ENCODE measurements around the gene ERC2.

The ERC2 gene

DNA sequence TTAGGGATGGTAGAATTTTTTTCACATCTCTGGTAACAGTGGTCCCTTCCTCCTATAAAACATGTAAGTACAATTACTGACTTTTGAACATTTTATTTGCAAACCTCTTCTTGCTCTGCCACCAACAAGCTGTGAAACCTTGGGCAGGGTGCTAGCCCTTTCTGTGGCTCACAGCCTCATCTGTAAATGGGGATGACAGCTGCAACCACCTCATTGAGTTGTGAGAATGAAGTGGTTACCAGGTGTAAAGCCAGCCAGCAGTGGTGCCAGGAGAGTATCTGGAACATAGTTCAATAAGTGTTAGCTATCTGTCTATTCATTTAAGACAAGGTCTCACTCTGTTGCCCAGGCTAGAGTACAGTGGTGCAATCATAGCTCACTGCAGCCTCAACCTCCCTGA, 278.1 kb downstream of the ERC2 start:
- no peak overlapping the region for H3K4me3 ChIP-seq (ENCODE audit: low read depth, low read length)
- TF ChIP-seq POLR2A (IDR thresholded peaks at IDR 0.05; ENCODE audit: extremely low read depth, insufficient read length) (no peak), MYC (IDR thresholded peaks at IDR 0.05; ENCODE audit: low read depth, low read length) (no peak)
- TF ChIP-seq, protein P1, sequence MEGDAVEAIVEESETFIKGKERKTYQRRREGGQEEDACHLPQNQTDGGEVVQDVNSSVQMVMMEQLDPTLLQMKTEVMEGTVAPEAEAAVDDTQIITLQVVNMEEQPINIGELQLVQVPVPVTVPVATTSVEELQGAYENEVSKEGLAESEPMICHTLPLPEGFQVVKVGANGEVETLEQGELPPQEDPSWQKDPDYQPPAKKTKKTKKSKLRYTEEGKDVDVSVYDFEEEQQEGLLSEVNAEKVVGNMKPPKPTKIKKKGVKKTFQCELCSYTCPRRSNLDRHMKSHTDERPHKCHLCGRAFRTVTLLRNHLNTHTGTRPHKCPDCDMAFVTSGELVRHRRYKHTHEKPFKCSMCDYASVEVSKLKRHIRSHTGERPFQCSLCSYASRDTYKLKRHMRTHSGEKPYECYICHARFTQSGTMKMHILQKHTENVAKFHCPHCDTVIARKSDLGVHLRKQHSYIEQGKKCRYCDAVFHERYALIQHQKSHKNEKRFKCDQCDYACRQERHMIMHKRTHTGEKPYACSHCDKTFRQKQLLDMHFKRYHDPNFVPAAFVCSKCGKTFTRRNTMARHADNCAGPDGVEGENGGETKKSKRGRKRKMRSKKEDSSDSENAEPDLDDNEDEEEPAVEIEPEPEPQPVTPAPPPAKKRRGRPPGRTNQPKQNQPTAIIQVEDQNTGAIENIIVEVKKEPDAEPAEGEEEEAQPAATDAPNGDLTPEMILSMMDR (IDR thresholded peaks at IDR 0.05; ENCODE audit: low read depth, low read length): no peak
- TF ChIP-seq, protein P2, sequence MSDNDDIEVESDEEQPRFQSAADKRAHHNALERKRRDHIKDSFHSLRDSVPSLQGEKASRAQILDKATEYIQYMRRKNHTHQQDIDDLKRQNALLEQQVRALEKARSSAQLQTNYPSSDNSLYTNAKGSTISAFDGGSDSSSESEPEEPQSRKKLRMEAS (IDR thresholded peaks at IDR 0.05; ENCODE audit: low read depth, low read length): no peak
- no peak for DNase-seq (ENCODE audit: low read depth)

DNA sequence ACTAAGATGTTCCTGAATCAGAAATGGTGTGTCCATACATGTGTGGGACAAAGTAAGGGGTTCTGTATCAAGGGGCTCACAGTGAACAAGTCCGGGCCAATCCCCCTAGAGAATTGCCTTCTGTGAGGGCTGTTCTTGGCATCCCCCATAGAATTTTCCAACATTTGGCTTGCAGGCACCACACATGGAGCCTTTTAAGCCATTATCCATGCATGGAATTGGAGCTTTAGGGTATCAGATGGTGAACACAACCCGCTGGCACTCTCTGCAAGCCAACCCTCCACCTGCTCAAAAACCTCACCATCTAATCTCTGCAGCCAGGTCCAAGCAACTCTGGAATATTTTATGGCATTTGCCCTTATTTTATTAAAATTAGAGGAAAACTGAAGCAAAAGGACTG, 278.7 kb downstream of the ERC2 start:
- DNase-seq (ENCODE audit: low read depth): no peak
- TF ChIP-seq POLR2A (IDR thresholded peaks at IDR 0.05; ENCODE audit: extremely low read depth, insufficient read length) (no peak), MYC (IDR thresholded peaks at IDR 0.05; ENCODE audit: low read depth, low read length) (no peak)
- TF ChIP-seq, protein P1 (IDR thresholded peaks at IDR 0.05; ENCODE audit: low read depth, low read length): no peak
- TF ChIP-seq, protein P2 (IDR thresholded peaks at IDR 0.05; ENCODE audit: low read depth, low read length): no peak
- no peak overlapping the region for H3K4me3 ChIP-seq (ENCODE audit: low read depth, low read length)

DNA sequence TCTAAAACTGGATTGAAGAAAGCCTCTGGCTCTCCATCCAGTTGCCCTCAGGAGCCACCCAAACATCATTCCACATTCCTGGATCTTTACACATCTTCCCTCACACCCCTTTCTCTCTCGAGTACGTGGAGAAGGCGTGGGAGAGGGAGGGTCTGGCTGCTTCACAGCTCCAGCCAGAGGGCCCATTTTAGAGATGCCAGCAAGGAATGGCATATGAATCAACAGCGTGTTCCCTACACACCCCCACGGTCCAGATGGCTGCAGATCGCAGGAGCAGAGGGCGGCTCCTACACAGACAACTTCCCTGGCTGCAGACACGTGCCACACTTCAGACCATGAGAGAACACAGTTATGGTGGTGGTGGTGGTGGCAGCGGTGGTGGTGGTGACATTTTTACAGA, 280.1 kb downstream of the ERC2 start:
- DNase-seq (ENCODE audit: low read depth): no peak
- TF ChIP-seq, protein P1 (IDR thresholded peaks at IDR 0.05; ENCODE audit: low read depth, low read length): no peak
- TF ChIP-seq POLR2A (IDR thresholded peaks at IDR 0.05; ENCODE audit: extremely low read depth, insufficient read length) (no peak), MYC (IDR thresholded peaks at IDR 0.05; ENCODE audit: low read depth, low read length) (no peak)
- TF ChIP-seq, protein P2 (IDR thresholded peaks at IDR 0.05; ENCODE audit: low read depth, low read length): no peak
- no peak overlapping the region for H3K4me3 ChIP-seq (ENCODE audit: low read depth, low read length)

DNA sequence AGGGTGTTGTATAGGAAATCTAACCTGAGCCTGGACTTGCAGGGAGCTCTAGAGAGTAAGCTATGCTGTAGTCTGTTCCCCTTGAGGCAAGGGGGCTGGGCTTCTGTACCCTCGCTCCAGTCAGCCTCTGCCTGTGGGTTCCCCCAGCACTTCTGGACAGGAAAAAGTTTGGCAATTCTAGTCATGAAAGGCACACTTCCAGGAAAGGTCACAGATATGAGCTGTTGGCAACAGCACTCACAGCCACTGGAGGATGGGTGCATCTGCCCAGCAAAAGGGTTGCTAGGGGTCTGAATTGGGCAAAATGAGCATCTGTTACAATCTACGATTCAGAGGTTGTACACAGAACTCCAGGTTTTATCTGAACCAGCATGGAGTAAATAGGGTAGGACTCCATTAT, 281.2 kb downstream of the ERC2 start:
- TF ChIP-seq, protein P1 (IDR thresholded peaks at IDR 0.05; ENCODE audit: low read depth, low read length): no peak
- TF ChIP-seq MYC (IDR thresholded peaks at IDR 0.05; ENCODE audit: low read depth, low read length) (no peak), POLR2A (IDR thresholded peaks at IDR 0.05; ENCODE audit: extremely low read depth, insufficient read length) (no peak)
- TF ChIP-seq, protein P2 (IDR thresholded peaks at IDR 0.05; ENCODE audit: low read depth, low read length): no peak
- no peak for DNase-seq (ENCODE audit: low read depth)
- no peak overlapping the region for H3K4me3 ChIP-seq (ENCODE audit: low read depth, low read length)

DNA sequence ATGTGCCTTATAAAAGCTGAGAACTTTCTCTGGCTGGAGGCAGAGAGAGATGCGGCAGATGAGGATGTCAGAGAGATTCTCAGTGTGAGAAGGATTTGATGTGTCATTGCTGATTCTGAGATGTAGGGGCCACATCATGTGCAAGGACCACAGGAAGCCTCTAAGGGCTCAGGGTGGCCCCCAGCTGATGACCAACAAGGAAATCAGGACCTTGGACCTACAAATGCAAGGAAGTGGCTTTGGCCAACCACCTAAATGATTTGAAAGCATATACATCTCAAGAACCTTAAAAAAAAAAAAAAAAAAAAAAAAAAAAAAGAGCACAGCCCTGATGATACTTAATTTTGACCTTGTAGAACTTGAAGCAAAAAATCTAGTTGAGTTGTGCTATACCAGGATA, 282.4 kb downstream of the ERC2 start:
- TF ChIP-seq, protein P1 (IDR thresholded peaks at IDR 0.05; ENCODE audit: low read depth, low read length): no peak
- DNase-seq (ENCODE audit: low read depth): no peak
- no peak overlapping the region for H3K4me3 ChIP-seq (ENCODE audit: low read depth, low read length)

DNA sequence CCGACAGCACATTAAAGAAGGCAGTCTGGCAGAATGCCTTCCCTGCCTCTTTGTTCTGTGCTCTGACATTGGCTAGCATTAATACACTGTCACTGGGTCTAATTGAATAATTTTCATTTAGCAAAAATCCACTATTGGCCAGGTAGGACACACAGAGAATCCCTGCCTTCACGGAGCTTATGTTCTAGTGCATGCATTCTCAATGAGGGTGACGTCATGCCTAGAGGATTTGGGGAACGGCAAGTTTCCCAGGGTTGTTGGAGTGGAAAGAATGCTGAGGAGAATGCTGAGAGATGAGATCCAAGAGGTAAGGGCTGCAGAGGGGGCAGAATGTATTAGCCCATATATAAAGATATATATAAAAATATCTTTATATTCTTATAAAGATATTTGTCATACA, 284.7 kb downstream of the ERC2 start:
- H3K4me3 ChIP-seq (ENCODE audit: low read depth, low read length): no peak overlapping the region
- DNase-seq (ENCODE audit: low read depth): no peak
- TF ChIP-seq POLR2A (IDR thresholded peaks at IDR 0.05; ENCODE audit: extremely low read depth, insufficient read length) (no peak), MYC (IDR thresholded peaks at IDR 0.05; ENCODE audit: low read depth, low read length) (no peak)
- TF ChIP-seq, protein P1 (IDR thresholded peaks at IDR 0.05; ENCODE audit: low read depth, low read length): no peak
- TF ChIP-seq, protein P2 (IDR thresholded peaks at IDR 0.05; ENCODE audit: low read depth, low read length): no peak

Measured in NB4 (cell line).